CD4-positive, alpha-beta T cell treated with Interleukin-6 at 100 ng/mL for 8 hours (primary cell): ENCODE measurements around the gene AMER2.
"Not testable (repeated sequence)": the region's sequence is repeated elsewhere in the genome, so short reads cannot be mapped to it uniquely, and the experiment has no call there.

ENCODE experiments used
- DNase-seq: peaks from one replicate; pipeline ENCODE4 v3.0.0-alpha.2; 2020; ENCODE audit warnings: mixed read lengths, low spot score

Gene AMER2

DNA sequence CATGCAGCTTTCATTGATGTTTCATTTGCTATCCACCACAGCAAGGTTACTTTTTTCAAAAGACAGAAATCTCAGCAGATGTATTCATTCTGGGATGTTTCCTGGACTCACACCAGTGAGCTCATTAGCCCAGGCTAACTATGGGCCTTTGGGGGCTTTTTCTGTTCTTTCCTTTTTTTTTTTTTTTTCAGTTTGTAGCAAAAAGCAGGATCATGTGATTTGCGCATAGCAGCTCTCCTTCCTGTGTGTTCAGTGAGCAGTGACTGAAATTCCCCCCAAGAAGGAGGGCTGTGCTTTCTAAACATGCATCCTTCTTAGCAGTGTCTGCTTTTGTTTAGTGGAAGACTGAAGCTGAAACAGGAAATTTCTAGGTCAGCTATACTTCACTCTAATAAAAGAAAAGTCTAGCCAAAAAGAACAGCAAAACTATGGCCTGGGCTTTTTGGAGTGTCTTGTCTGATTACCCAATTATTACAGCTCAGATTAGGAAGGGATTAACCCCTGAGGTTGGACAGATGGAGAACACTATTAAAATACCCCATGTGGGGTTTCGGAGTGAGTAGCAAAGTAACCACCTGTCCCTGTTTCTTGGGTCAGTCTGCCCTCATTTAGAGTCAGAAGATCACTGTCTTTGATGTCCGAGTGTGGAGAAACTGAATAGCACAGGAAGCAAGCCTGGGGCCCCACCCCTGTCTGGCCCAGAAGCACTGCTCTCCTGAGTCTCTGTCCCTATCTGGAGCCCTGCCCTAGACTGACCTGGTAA lies 8.9 kb upstream of the AMER2 start:
- DNase-seq: no peak

DNA sequence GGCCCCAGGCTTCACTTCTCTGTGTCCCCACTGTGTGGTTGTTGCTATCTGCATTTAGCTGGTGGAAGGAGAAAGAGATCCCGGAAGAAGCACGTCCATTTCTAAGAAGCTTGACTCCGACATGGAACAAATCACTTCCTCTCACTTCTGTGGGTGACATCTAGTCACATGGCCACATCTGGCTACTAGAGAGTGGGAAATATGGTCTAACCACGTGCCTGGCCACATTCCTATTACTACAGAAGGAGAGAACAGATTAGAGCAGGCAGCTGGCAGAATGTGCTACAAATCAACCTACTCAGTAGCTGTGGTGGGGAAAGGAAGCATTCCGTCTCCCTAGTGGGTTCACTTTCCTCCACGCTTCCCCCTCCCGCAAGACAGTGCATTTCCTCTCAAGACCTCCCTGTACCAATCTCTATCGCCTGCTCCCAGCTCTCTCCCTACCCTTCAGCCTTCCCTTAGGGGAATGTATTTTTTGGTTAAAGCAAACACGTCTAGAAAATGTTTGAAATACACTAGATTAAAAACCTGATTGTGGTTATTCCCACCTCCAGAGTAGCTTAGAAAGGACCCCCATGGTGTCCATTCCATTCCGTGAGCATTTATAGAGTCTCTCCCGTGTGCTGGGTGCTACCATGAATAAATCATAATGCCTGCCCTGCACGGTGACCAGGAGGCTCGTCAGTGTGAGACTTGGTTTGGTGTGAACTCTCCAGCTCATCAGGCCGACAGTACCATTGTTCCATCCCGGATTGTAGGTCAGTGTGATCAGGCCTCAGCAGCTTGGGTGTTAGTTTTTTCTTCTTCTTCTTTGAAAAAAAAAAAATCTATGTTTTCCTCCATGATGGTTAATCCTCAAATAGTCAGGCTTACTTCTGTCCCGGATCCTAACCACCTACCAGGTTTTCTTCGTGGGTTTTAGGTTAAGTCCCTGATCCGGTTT lies 8.0 kb upstream of the AMER2 start:
- no peak for DNase-seq

DNA sequence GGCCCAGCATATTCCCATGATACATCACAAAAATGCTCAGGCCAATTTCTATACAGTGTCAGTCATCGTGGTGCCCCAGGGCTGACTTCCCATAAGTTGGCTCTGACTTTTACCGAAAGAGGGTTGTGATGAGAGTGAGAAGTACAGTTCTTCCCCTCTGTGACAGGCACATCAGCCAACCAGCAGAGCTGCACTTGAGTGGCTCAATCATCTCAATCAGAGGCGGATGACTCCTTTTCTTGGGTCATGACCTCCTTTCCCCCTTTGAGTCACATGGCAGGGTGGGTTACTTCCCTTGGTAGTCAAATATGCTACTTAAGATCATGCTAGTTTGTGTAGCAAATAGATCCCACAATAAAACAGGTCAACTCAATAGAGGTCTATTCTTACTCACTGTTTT lies 6.9 kb upstream of the AMER2 start:
- DNase-seq: no peak

DNA sequence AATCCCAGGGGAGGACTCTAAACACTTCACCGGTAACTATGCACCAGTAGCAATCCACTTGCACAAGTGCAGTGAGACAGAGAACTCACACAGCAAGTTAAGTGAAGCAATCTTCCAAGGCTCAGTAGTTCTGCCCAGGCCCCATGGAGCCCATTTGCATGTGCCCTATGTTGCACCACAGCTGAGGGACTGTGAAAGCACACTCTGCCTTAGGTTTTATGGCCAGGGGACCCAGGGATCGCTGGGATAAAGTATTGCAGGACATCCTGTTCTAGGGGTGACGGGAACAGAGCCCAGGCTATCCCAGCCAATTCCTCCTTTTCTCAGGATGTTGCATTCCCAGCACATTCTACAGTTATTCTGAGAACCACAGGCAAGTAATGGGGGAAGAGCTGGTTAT lies 6.0 kb upstream of the AMER2 start:
- DNase-seq: no peak

DNA sequence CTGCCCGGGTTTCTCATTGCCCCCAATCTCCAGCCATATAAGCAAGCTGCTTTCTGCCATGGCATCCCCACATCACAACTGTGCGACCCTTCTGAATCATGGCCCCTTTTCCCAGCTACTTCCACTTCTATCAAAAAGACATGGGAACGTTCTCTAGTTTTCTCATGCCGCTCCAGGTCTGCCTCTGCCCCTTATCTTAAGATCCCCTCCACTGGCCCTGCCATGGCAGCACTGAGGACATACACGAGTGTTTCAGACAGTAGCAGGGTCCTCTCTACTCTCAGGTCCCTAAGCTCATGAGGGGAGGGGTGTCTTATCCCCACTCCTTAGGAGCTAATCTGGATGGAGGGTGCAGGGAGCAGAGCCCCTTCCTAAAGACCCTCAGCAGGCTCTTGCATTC lies 5.5 kb upstream of the AMER2 start:
- no peak for DNase-seq

DNA sequence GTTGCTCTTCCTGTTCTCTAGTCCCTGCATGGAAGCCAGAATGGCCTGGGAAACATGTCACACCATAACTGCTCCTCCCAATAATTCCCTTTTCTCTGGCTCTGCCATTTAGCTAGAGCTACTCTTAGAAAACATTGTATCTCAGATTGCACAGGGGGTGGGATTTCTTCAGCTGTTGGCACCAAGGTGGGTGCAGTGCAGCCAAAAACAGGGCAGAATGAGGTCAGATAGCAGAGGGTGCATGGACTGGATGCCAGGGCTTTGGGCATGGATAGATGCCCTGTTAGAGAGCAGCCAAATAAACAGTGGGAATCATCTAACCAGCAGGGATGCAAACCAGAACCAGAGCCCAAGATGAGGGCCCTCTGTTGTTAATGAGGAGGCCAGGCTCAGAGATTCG lies 4.9 kb upstream of the AMER2 start:
- DNase-seq: no peak

DNA sequence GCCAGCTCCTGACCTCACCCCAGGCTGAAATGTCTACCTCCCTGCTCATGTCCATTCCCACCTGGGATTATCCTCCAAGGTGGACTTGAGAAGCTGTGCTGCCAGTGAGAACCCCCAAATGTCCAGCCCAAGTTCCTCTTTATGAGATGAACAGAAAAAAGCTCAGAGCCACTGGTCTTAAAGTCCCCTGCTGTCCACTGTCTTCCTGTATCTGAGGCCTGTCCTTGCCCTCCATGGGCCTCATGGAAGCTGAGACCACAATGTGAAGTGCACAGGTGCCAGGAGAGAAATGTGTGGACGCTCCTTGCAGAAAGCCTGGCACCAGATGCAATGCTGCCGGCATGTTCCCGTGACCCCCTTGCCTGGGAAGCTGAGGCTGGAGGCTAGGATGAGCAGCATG lies 3.3 kb upstream of the AMER2 start:
- no peak for DNase-seq

DNA sequence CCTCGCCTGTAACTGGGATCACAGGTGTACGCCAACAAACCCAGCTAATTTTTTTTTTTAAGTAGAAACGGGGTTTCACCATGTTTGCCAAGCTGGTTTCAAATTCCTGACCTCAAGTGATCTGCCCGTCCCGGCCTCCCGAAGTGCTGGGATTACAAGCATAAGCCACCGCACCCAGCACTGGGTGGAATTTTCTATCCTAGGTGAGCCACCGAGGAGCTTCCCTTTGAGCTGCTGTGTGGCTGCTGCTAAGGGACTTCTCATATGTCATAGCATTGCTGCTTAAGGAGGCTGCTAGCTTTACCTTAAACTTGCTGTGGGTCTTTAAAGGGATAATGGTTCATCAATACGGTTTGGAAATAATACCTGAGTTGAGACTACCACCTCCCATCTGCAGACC lies 2.9 kb upstream of the AMER2 start:
- no peak for DNase-seq

DNA sequence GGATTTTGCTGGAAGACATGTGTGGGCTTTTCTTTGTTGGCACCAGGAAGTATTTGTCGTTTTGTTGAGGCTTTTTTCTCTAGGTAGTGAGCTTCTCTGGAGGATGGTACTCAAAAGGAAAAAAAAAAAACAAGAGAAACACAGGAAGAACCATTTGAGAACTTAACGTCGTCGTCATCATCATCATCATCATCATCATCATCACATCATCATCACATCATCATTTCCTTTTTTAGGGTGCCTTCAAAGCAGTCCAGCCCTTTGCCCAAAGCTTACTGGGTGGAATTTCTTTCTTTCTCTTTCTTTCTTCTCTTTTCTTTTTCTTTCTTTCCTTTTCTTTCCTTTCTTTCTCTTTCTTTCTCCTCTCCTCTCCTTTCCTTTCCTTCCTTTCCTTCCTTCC lies 2.2 kb upstream of the AMER2 start:
- no peak for DNase-seq

DNA sequence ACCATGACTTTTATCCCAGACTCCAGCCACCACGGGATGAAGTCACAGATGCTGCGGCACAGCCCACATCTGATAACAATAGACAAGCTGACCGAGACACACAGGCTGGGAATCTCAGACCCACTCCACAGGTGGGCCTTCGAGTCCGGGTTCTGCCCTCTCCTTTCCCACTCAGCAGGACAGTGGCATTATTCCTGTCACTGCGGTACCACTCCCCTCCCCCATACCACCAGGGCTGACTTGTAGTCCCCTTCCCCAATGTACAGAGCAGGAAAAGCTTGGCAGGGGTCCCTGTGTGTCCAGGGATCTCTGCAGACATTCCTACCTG lies 179 bp upstream of the AMER2 start:
- DNase-seq: no peak

DNA sequence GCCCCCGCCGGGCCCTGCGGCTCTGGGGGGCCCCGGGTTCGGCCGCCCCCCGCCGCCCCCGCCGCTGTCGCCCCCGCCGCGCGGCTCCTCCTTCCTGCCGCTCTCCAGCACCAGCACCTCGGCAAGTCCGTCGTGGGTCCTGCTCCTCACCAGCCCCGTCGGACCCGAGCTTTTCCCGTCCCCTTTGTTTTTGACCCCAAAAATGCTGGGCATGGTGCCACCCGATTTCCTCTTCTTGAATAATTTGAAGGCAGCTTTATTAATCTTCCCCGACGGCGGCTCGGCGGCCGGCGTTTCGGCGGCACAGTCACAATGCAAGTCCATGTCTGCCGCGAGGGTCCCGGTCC lies 945 bp downstream of the AMER2 start:
- no peak for DNase-seq

DNA sequence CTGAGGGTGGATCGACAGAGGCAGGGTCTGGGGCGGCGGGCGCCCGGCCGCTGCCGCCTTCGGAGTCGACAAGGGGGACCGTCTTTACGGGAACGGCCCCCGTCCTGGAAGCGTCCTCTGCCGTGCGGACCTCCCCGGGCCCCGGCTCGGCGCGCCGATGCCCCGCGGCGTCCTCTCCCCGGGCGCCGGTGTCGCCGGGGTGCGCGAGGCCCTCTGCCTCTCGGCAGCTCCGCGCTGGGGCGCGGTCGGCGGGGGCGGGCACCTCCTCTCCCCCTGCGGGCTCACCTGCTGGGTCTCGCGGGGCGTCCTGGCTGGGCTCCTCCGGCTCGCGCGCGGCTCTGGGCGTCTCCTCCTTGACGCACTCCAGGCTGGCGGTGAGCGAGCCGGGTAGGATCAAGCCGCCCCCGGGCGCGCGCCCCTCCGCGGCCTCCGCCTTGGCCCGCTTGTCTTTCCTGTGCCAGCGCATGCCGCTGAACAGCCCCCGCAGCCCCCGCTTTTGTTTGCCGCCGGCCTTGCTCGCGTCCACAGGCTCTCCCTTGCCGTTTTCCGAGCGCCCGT lies 1.5 kb downstream of the AMER2 start:
- no peak for DNase-seq

DNA sequence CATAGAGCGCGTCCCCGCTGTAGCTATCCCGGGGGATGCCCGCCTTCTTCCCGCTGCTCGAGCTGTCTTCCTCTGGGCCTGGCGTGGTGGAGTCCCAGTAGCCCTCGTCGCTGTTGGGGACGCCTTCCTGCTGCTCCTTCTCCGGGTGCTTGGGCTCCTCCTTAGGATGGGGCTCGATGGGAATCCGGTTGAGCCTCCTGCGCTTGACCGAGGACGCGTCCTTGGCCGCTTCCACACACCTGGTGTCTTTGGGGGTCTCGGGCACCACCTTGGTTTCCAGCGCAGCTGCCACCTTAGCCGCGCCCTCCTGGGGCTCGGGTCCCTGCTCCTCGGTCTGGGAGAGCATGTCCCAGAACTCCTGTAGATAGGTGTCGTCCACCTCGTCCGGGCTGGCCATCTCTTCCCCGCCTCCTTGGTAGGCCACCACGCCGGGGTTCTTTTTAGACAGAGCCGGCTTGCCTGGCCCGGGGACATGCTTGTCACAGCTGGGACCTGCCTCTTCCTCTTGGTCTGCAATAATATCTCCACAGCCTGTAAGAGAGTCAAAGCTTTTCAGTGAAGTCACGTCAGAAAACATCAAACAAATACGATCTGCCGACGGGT lies 2.0 kb downstream of the AMER2 start:
- no peak for DNase-seq

DNA sequence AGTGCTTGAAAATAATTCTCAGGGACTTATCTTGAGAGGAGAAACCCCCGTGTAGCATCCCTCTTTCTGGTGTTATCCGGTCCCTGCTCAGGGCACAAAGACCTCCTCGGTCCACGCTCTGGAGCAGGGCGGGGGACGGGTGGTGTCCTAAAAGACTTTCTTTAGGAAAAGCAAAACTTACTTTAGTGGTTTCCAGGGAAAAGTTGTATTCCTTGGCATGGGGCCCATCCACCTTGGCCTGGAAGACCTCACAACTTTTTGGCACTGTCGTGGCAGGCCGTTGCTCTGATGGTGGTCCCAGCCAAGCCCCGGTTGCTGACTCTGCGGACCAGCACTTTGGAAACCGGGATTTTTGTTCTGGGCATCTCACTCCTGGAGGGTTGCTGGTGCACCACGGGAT lies 2.7 kb downstream of the AMER2 start:
- DNase-seq: no peak

DNA sequence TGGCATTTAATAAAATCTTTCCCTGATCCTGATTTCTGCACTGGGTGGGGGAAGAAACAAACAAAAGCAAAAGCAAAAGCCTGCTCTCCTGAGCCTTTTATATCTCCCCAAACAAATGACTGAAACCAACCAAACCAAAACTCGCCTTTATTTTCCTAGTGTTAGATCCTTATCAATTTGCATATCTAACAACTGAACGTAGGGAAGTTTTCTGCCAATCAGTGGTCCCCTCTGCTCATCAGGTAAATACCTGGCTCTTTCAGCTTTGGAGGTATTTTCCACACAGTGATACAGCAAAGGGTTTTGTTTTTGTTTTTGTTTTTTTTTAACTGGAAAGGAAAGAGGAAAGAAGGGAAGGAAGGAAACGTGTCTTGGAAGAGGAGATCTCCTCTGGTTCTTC lies 3.3 kb downstream of the AMER2 start:
- DNase-seq: no peak

DNA sequence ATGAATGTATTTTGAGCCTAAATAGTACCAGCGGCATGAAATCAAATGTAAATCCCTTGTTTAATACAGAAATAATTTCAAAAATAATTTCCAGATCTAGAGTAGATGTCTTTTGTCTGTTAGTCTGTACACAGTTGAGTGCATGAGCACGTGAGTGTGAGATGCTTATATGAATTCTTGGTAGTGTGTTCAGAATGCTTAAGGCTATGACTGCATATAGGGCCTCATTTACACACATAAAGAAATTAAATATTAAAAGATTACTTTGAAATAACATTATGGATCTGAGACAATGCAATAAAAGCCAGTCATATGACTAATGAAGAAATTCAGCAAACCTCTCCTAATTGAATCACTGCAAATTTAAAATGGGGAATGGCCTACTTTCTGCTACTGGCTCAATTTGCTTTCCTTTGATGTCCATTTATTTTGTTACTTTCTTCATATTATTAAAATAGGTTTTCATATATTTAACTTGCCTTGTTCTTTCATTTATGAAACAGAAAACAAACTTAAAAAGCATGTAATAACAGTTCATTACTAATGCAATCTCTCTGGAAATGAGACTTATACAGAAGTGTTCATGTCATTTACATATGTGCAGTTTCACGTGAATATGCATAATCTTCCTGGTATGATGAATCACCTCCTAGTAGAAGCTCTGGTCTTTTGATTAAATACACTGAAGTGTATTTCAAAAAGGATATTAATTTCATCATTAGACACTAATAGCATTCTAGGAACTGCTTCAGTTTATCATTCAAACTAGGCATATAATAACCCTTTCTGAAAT lies 4.5 kb downstream of the AMER2 start:
- DNase-seq: no peak

DNA sequence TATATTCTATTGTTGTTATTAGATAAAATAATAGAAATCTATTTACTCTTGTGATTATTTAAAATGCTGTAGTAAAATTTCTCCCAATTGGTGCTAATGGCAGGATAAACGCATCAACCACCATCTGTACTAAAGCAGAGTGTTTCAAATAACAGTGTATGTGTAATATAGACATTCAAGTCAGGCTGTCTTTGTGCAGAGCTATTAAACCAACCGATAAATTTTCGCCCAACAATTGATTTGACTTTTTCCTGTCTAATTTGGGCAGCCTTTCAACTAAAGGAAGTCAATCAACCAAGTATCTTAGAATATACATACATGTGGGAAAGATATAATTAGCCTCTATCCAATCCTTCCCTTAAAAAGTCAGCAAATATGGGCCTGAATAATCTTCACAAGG lies 5.8 kb downstream of the AMER2 start:
- no peak for DNase-seq

DNA sequence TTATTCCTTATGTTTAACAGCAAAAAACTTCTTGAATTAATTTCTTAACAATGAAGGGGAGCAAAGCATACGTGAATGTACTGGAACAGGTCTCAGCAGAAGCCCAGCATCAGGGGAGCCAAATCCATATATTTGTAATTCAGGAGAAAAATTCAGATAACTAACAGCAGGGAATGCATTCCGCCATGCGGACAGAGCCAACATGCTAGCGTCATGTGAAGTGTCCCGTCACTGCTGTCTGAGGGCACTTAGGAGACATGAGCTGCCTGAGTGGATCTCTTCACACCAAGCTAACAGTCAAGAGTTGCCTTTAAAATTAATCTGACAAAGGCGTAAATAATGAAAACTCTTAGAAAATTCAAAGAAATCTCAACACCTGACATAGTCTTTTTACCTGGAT lies 6.4 kb downstream of the AMER2 start:
- no peak for DNase-seq

DNA sequence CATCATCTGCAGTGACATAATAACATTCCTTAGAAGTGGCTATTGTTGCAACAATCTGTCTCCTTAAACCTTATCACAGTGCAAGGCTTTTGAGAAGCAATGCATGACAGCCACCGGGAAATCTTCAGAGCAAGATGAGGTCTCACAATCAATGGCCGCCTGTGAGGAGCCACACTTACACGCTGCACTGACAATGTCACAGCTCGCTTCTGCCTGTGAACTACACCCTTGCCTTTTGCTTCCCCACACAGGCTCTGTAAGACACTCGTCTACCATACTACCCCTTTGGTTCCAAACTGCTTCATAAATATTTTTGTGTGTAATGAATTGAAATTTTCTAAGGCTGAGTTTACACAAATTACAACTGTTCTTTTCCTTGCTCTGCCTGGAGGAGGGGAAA lies 6.9 kb downstream of the AMER2 start:
- DNase-seq: not testable (repeated sequence)

DNA sequence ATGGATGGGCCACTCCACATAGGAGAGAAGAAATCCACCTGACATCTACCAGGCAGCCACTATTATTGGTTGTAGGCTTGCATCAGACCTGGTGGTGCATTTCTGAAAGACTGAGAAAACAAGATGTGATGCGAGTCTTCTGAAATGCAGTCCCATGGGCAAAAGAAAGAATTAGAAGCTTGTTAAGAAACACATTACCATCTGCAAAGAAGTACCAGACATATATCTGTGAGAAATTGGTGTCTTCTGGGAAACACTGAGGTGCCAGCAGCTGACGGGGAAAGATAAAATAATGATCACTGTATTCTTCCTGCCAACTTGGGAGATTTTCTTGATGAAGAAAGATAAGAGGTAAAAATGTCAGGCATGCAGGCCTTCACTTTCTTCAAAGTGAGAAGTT lies 14.4 kb downstream of the AMER2 start:
- no peak for DNase-seq

DNA sequence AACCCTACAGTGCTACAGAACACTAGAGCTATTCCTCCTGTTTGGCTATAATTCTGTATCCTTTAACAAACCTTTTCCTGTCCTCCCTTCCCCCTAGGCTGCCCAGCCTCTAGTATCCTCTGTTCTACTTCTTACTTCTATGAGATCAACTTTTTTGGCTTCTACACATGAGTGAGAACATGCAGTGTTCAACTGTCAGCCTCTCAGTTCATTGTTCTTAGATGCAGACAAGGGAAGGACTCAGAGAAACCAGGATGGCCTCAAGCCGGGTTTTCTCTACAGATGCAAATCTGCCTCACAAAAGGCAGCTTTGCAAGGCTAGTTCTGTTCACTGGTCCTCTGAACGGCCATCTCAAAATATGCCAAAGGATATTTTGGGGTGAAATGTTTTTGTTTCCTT lies 18.4 kb downstream of the AMER2 start:
- DNase-seq: no peak

DNA sequence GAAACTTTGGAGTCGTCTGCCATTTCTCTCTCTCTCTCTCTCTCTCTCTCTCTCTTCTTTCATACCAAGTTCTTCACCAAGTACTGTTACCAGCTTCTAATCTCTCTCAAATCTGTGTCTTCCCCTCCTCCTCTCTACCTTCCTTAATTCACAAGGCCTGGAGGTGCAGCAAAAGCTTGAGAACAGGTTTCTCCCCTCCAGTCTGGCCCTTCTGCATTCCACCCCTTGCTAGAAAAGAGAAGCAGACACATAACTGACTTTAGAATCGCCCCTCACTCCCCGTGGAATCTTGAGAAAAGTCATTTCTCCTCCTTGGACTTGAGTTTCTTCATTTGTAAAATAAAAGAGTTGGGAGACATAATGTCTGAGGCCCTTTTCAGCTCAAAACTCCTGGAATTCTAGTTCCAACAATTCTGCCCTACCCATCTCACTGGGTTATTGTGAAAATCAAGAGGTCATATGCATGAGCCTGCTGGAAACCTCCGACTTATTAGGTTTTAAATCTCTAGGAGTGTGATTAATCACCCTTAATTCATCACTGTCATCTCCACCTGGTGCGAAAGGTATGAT lies 20.4 kb downstream of the AMER2 start:
- DNase-seq: no peak
